HUES48 (cell line): ENCODE results near the gene AHNAK.

Experiments used
- H3K27ac ChIP-seq: one replicate; pipeline ENCODE4 v1.7.0; 2013; ENCODE audit warnings: low read depth, low read length, inconsistent platforms
- H3K27me3 ChIP-seq: 2 replicates; pipeline ENCODE4 v1.6.1; 2013; ENCODE audit warnings: mild to moderate bottlenecking, low read length; ENCODE audit not compliant: control insufficient read depth, insufficient read depth
- H3K36me3 ChIP-seq: 2 replicates; pipeline ENCODE4 v1.6.1; 2013; ENCODE audit warnings: low read length; ENCODE audit not compliant: control insufficient read depth, insufficient read depth
- H3K4me1 ChIP-seq: 2 replicates; pipeline ENCODE4 v1.6.1; 2013; ENCODE audit warnings: mild to moderate bottlenecking, low read length; ENCODE audit not compliant: control insufficient read depth, insufficient read depth
- H3K4me3 ChIP-seq: 2 replicates; pipeline ENCODE4 v1.5.1; 2013; ENCODE audit warnings: mild to moderate bottlenecking, low read depth, low read length
- H3K9ac ChIP-seq: 2 replicates; pipeline ENCODE4 v1.6.1; 2013; ENCODE audit warnings: mild to moderate bottlenecking, low read depth, low read length, moderate library complexity
- H3K9me3 ChIP-seq: 2 replicates; pipeline ENCODE4 v1.6.1; 2013; ENCODE audit warnings: low read length; ENCODE audit not compliant: control insufficient read depth, insufficient read depth

Gene AHNAK

GRCh38 chr11:62421996-62422395 lies 124.6 kb downstream of the AHNAK start:
- Histone ChIP-seq H3K4me3 (no peak overlapping the region), H3K9me3 (no peaks in the 10 kb centered on the region), H3K36me3 (no peaks in the 10 kb centered on the region), H3K9ac (no peak overlapping the region), H3K27ac (no peak overlapping the region), H3K27me3 (peaks cover 10% of the 10 kb centered on the region), H3K4me1 (peaks cover 8% of the 10 kb centered on the region)

- H3K27ac ChIP-seq: no peak overlapping the region
- no peak overlapping the region for H3K9ac ChIP-seq
- no peak overlapping the region for H3K4me3 ChIP-seq
- peaks cover 10% of the 10 kb centered on the region for H3K27me3 ChIP-seq
- no peaks in the 10 kb centered on the region for H3K36me3 ChIP-seq
- no peaks in the 10 kb centered on the region for H3K9me3 ChIP-seq
- no peaks in the 10 kb centered on the region for H3K4me1 ChIP-seq
Measured at GRCh38 chr11:62420882-62421281, 125.7 kb downstream of the AHNAK start.

GRCh38 chr11:62419943-62420342 lies 126.7 kb downstream of the AHNAK start:
- H3K36me3 ChIP-seq: no peaks in the 10 kb centered on the region
- peaks cover 10% of the 10 kb centered on the region for H3K27me3 ChIP-seq
- no peaks in the 10 kb centered on the region for H3K4me1 ChIP-seq
- no peak overlapping the region for H3K27ac ChIP-seq
- H3K9ac ChIP-seq: no peak overlapping the region
- no peaks in the 10 kb centered on the region for H3K9me3 ChIP-seq
- no peak overlapping the region for H3K4me3 ChIP-seq

- Histone ChIP-seq H3K4me3 (no peak overlapping the region), H3K27me3 (peaks cover 8% of the 10 kb centered on the region), H3K36me3 (no peaks in the 10 kb centered on the region), H3K9me3 (no peaks in the 10 kb centered on the region), H3K27ac (no peak overlapping the region), H3K9ac (no peak overlapping the region), H3K4me1 (no peaks in the 10 kb centered on the region)
Measured at GRCh38 chr11:62419314-62419929, 127.2 kb downstream of the AHNAK start.

GRCh38 chr11:62418733-62419132 lies 127.9 kb downstream of the AHNAK start, which contains the start of gene SCGB1A1:
Gene SCGB1A1, plus strand, starts transcription at chr11:62419033. Its CDS starts 63 bp downstream, at chr11:62419096.
- no peaks in the 10 kb centered on the region for H3K4me1 ChIP-seq
- H3K36me3 ChIP-seq: no peaks in the 10 kb centered on the region
- H3K27ac ChIP-seq: no peak within 1 kb of the TSS
- no peak within 1 kb of the TSS for H3K9ac ChIP-seq
- H3K4me3 ChIP-seq: no peak within 1 kb of the TSS
- no peaks in the 10 kb centered on the region for H3K9me3 ChIP-seq
- H3K27me3 ChIP-seq: peaks cover 2% of the 10 kb centered on the region; the same call in 1 of the 2 replicates

- no peak overlapping the region for H3K27ac ChIP-seq
Measured at GRCh38 chr11:62418136-62418535, 128.5 kb downstream of the AHNAK start.

GRCh38 chr11:62416596-62416995 lies 130.0 kb downstream of the AHNAK start:
- no peaks in the 10 kb centered on the region for H3K36me3 ChIP-seq
- no peak overlapping the region for H3K4me3 ChIP-seq

More at GRCh38 chr11:62418136-62418535, 128.5 kb downstream of the AHNAK start:
- Histone ChIP-seq H3K9me3 (no peaks in the 10 kb centered on the region), H3K27me3 (no peaks in the 10 kb centered on the region), H3K4me3 (no peak overlapping the region), H3K36me3 (no peaks in the 10 kb centered on the region), H3K4me1 (no peaks in the 10 kb centered on the region), H3K9ac (no peak overlapping the region)

GRCh38 chr11:62413060-62413696 lies 133.4 kb downstream of the AHNAK start:
- Histone ChIP-seq H3K27ac (no peak overlapping the region), H3K4me1 (no peaks in the 10 kb centered on the region), H3K9me3 (no peaks in the 10 kb centered on the region), H3K27me3 (no peaks in the 10 kb centered on the region), H3K36me3 (no peaks in the 10 kb centered on the region), H3K4me3 (no peak overlapping the region), H3K9ac (no peak overlapping the region)

More at GRCh38 chr11:62416596-62416995, 130.0 kb downstream of the AHNAK start:
- Histone ChIP-seq H3K4me1 (no peaks in the 10 kb centered on the region), H3K27ac (no peak overlapping the region), H3K27me3 (no peaks in the 10 kb centered on the region), H3K9me3 (no peaks in the 10 kb centered on the region), H3K9ac (no peak overlapping the region)

- Histone ChIP-seq H3K27ac (no peak overlapping the region), H3K36me3 (no peaks in the 10 kb centered on the region), H3K4me3 (no peak overlapping the region), H3K27me3 (no peaks in the 10 kb centered on the region), H3K9me3 (no peaks in the 10 kb centered on the region), H3K9ac (no peak overlapping the region), H3K4me1 (no peaks in the 10 kb centered on the region)
Measured at GRCh38 chr11:62411524-62411923, 135.1 kb downstream of the AHNAK start.

- Histone ChIP-seq H3K27ac (no peak overlapping the region), H3K9ac (no peak overlapping the region), H3K9me3 (no peaks in the 10 kb centered on the region)
Measured at GRCh38 chr11:62410972-62411371, 135.6 kb downstream of the AHNAK start.

GRCh38 chr11:62409831-62410230 lies 136.8 kb downstream of the AHNAK start:
- H3K9me3 ChIP-seq: no peaks in the 10 kb centered on the region
- no peaks in the 10 kb centered on the region for H3K36me3 ChIP-seq
- H3K4me3 ChIP-seq: no peak overlapping the region
- no peaks in the 10 kb centered on the region for H3K27me3 ChIP-seq
- H3K27ac ChIP-seq: no peak overlapping the region
- no peak overlapping the region for H3K9ac ChIP-seq
- H3K4me1 ChIP-seq: no peaks in the 10 kb centered on the region

More at GRCh38 chr11:62410972-62411371, 135.6 kb downstream of the AHNAK start:
- Histone ChIP-seq H3K4me3 (no peak overlapping the region), H3K27me3 (no peaks in the 10 kb centered on the region), H3K4me1 (no peaks in the 10 kb centered on the region), H3K36me3 (no peaks in the 10 kb centered on the region)
